Measurements from ENCODE around the gene LEMD1.
"Not testable (repeated sequence)": the region's sequence is repeated elsewhere in the genome, so short reads cannot be mapped to it uniquely, and the experiment has no call there.

The LEMD1 gene

GRCh38 chr1:205446828-205447227, 25.0 kb upstream of the LEMD1 start:
- DNase-seq (ENCODE audit: low read depth): no peak

GRCh38 chr1:205445646-205445935, 23.7 kb upstream of the LEMD1 start:
- no peak for DNase-seq (ENCODE audit: low read depth)

GRCh38 chr1:205444931-205445645, 23.2 kb upstream of the LEMD1 start:
- DNase-seq (ENCODE audit: low read depth): no peak

GRCh38 chr1:205444300-205444930, 22.6 kb upstream of the LEMD1 start:
- no peak for DNase-seq (ENCODE audit: low read depth)

GRCh38 chr1:205443585-205444299, 21.9 kb upstream of the LEMD1 start:
- no peak for DNase-seq (ENCODE audit: low read depth)

- no peak for DNase-seq (ENCODE audit: low read depth)
Measured at GRCh38 chr1:205442051-205442725, 20.3 kb upstream of the LEMD1 start.

GRCh38 chr1:205441716-205442050, 19.8 kb upstream of the LEMD1 start:
- no peak for DNase-seq (ENCODE audit: low read depth)

GRCh38 chr1:205441318-205441633, 19.4 kb upstream of the LEMD1 start:
- DNase-seq (ENCODE audit: low read depth): no peak

GRCh38 chr1:205440476-205441317, 18.8 kb upstream of the LEMD1 start:
- DNase-seq (ENCODE audit: low read depth): no peak

GRCh38 chr1:205440121-205440475, 18.2 kb upstream of the LEMD1 start:
- no peak for DNase-seq (ENCODE audit: low read depth)

- no peak for DNase-seq (ENCODE audit: low read depth)
Measured at GRCh38 chr1:205438213-205439158, 16.6 kb upstream of the LEMD1 start.

- no peak for DNase-seq (ENCODE audit: low read depth)
Measured at GRCh38 chr1:205437570-205437969, 15.7 kb upstream of the LEMD1 start.

- no peak for DNase-seq (ENCODE audit: low read depth)
Measured at GRCh38 chr1:205436776-205437410, 15.0 kb upstream of the LEMD1 start.

GRCh38 chr1:205435578-205436573, 14.0 kb upstream of the LEMD1 start:
- no peak for DNase-seq (ENCODE audit: low read depth)

GRCh38 chr1:205434738-205435137, 12.9 kb upstream of the LEMD1 start:
- no peak for DNase-seq (ENCODE audit: low read depth)

GRCh38 chr1:205432692-205433091, 10.8 kb upstream of the LEMD1 start:
- not testable (repeated sequence) for DNase-seq (ENCODE audit: low read depth)

- no peak for DNase-seq (ENCODE audit: low read depth)
Measured at GRCh38 chr1:205432116-205432515, 10.3 kb upstream of the LEMD1 start.

- peak; percentile 42 for DNase-seq (ENCODE audit: low read depth)
Measured at GRCh38 chr1:205430696-205431305, 8.9 kb upstream of the LEMD1 start.
